Nucleus accumbens (tissue), 56 donors: ENCODE data around the gene CSNK2A2.

Source experiments
- DNase-seq, 56 donors: peaks; one replicate each; lab custom pipeline; 2025; lab: John Stamatoyannopoulos, UW

The CSNK2A2 gene

DNA sequence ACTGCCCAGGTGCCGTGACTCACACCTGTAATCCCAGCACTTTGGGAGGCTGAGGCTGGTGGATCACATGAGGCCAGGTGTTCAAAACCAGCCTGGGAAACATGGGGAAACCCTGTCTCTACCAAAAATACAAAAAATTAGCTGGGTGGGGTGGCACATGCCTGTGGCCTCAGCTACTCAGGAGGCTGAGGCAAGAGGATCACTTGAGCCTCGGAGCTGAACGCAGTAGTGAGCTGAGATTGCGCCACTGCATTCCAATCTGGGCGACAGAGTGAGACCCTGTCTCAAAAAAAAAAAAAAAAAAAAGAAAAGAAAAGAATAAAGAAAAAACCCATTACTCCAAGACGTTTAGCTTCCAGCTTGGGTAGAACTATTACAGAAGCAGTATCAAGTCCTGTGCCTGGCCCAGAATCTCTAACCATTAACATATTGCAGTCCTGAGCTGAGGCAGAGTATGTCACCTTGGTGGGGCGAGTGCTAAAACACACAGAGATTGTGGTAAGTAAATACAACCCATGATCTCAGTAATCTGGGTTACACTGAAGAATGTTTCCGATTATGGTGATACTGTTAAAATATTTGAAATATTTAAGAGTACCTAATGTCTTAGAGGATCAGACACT, 45.5 kb downstream of the CSNK2A2 start:
- no peak for DNase-seq

DNA sequence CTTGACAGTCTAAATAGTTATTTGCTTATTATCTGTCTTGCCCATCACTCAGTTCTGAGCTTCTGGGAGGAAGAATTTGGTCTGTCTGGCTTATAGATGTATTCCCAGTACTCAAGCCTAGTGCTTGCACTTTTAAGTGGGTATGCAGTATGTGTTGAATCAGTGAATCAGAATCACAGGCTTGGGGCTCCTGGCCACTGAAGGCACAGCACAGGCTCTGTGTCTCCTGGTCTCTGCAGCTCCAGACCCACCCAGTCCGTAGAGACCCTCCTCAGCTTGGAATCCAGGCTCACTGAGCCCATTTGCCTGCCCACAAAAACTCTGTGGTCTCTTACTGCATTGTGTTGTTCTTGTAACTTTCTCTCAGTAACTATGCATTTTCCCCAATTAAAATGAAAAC, 49.4 kb downstream of the CSNK2A2 start:
- DNase-seq, result no peak

DNA sequence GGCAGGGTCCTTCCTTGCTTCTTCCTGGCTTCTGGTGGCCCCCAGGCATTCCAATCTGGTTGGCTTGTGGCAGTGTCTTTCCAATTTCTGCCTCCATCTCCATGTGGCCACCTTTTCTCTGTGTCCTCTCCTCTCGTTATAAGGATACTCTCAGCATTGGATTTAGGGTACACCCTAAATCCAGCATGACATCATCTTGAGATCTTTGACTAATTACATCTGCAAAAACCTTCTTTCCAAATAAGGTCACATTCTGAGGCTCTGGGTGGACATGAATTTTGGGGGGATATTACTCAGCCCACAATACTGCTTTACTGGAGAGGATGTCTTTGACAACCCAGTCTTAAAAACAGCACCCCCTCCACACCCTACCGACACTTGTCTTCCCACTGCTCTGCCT, 49.8 kb downstream of the CSNK2A2 start:
- no peak for DNase-seq

DNA sequence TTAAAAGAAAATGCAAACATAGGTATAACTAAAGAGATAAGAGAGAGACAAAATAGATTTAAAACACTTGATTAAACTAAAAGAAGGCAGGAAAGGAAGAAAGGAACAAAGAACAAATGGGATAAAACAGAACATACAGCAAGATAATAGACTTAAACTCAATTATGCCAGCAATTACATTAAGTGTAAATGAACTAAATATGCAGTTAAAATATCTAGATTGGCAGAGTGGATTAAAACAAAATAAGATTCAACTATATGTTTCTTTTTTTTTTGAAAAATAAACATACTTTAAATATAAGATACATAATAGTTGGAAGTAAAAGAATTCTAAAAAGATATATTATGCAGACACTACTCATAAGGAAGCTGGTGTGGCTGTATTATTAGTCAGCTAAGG, 59.1 kb downstream of the CSNK2A2 start:
- no peak for DNase-seq

DNA sequence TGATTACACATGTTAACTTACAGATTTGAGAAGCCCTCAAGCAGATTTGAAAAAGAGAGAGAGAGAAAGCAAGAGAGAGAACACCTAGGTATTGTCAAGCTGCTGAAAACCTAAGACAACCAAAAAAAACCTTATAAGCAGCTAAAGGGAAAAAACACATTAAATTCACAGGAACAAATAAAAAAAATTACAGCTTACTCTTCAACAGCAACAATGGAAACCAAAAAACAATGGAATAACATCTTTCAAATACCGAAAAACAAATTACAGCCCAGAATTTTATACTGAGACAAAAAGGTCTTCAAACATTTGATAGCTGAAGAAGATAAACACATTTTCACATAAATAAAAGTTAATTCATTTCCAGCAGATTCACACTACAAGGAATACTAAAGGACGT, 60.3 kb downstream of the CSNK2A2 start:
- no peak for DNase-seq

DNA sequence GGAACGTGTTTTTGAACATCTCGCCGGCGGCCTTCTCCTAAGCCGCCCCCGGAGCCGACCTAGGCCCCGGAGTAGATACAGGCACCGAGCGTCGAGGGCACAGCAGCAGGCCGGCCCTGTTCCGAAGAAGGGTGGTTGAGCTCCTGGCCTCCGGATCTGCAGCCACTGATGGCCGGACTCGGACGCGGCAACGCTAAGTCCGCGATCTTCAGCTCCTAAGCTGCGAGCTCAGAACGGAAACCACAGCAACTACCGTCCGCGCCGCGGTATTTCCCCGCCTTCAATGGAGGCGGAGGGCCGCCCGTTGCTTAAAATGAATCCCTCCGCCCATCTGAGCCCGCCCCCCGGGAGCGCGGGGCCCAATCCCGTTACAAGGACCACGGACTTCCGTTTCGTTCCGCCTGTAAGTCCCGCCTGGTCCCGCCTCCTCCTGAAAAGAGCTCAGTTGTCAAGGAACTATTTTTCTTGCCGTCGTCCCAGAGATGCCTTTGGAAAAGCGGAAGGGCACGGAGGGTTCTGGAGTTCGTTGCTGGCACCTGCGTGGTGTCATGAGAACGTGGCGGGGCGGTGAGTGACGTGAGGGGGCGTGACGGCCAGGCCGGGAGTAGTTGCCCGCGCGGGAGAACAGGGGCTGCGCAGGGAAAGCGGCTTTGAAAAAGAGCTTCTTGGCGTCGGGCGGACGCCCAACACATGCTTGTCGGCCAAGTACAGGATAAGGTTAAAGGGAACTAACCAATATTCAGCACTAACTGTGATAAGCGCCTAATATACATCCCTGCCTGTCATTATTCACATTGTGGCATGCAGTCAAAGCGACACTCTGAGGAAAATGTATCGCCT, 68.6 kb downstream of the CSNK2A2 start, which contains the start of gene CFAP20:
Gene CFAP20, minus strand, starts transcription at position 285 of the 840 bp plus-strand sequence. Its CDS starts 266 bp downstream, at position 19.
- DNase-seq, result peak; percentile 75 to 99 (median 97)

DNA sequence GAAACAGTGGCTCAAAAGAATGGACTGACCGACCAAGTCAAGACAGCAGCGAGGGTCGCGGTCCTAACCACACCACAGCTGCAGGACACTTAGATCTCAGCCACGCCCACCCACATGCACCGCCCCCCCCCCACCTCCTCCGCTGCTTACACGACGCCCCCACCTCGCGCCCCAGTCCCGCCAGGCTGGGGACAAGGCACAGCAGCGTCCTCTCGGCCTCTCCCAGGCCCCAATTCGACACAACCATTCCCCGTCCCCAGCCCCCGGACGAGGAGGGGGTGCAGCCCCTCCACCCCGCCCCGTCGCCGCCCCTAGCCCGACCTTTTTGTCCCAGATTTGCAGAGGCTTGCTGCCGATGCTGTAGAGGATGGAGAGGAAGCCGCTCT, 69.2 kb downstream of the CSNK2A2 start:
- DNase-seq, result peak in 15 of 56 donors; percentile 23 to 67 (median 56)

DNA sequence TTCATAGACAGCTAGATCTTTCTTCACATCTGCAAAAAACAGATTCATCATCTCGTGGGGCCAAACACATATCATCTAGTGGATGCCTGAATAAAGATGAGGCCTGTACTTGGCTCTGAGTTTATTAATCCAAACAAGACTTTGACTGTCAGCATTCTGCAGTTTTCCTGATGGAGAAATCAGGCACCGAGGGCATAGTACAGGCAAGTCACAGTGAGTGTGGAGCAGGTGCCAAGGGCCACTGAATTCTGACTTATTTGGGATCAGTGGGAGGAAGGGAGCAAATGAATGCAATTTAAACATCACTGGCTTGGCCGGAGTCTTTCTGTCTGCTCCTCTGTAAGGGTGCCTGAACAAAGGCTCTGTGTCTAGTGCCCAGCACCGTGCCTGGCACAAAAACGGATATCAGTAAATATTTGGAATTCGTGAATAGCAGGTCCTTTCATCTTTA, 69.7 kb downstream of the CSNK2A2 start:
- peak in 26 of 56 donors; percentile 9 to 71 (median 37) for DNase-seq

DNA sequence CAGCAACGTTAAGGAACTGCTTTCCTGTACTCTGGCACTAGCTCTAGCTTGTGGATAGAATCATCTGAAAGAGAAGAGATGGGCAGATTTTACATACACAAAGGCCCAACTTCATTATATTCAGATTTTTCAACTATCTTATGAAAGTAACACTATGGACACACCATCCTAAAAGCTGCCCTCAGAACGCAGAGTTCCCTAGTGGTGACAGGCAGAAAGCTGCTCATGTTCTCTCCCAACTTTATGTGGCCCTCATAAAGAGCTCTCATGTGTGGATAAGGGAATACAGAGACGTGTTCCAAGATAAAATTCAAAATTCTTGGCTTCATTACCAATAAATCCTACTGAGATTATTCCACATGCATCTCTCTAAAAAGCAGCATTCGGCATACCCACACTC, 70.3 kb downstream of the CSNK2A2 start:
- DNase-seq, result no peak

DNA sequence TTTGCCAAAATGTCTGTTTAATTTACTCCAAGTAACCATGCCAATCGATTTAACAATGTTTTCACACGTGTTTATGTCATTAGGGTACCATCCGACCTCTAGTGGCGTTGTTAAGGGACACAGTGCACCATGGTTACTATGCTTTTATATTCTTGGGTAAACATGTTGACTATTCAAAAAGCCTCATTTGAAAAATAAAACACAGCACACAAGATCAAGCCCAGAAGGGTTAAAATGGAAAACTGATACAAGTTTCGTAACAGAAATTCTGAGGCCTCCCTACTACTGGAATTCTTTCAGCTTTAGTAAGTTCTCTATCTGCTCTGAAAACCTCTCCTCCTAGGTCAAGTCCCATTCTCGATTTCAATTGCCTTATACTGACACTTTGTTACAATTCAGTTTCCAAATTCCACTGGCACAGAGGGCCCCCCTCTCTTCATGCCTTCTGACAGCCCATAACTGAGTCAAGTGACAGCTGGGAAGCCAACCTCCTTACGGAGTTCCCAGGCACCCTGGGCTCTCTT, 70.8 kb downstream of the CSNK2A2 start:
- peak in 3 of 56 donors; percentile 7 to 27 (median 16) for DNase-seq

DNA sequence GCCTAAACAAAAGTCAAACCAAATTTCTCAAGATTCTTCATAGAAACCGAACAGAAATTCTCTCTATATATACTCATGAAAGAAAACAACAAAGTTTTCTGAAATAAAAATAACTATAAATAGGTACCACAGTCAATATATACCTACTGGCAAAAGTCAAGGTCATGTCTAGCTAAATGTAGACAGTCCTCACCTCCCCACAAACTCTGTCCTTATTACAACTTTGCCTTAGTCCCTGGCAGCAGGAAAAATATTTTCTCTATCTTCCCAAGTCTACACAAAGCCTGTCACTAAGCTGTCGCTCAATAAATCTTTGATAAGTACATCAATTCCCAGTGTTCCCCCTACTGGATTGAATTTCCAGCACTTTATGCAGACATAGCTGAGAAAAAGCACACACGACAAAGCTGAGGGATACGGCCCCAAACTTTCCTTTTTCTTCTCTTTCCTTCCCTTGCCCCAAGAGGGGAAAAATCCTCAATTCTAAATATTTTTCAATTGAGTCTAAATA, 71.4 kb downstream of the CSNK2A2 start:
- DNase-seq, result no peak

DNA sequence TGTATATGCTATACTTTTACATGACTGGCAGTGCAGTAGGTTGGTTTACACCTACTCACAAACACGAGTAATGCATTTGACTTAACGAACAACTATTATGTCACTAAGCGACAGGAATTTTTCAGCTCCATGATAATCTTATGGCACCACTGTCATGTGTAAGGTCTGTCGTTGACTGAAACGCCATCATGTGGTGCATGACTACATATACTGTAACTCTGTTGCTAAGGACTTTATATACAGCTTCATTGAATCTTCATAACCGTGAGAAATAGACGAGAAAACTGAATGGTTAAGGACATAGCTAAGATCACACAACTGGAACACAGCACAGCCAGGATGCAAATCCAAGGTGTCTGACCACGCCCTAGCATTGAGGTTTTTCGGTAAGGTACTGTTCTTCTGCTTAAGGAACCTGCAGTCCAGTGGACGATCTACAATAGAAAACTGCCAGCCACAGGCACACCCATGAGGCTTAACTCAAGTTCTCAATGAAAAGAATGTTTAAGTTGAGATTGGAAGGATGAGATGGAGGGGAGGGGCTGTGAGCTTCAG, 72.0 kb downstream of the CSNK2A2 start:
- DNase-seq, result peak in 1 of 56 donors; percentile 18

DNA sequence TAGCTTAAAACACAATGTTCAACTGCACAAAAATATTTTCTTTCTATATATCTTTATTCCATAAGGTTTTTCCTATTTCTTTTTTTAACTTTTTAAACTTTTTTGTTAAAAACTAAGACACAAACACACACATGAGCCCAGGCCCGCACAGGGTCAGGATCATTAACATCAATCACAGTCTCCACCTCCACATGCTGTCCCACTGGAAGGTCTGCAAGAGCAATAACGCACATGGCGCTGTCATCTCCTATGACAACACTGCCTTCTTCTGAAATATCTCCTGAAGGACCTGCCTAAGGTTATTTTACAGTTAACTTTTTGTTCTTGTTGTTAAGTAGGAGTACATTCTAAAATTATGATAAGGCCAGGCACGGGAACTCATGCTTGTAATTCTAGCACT, 72.9 kb downstream of the CSNK2A2 start:
- DNase-seq, result no peak

DNA sequence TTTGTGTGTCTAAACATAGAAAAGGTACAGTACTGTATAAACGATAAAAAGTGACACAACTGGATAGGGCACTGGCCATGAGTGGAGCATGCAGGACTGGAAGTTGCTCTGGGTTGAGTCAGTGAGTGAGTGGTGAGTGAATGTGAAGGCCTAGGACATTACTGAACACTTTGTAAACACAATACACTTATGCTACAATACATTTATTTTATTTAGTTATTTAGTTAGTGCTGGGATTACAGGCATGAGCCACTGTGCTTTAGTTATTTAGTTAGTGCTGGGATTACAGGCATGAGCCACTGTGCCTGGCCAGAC, 73.3 kb downstream of the CSNK2A2 start:
- no peak for DNase-seq

DNA sequence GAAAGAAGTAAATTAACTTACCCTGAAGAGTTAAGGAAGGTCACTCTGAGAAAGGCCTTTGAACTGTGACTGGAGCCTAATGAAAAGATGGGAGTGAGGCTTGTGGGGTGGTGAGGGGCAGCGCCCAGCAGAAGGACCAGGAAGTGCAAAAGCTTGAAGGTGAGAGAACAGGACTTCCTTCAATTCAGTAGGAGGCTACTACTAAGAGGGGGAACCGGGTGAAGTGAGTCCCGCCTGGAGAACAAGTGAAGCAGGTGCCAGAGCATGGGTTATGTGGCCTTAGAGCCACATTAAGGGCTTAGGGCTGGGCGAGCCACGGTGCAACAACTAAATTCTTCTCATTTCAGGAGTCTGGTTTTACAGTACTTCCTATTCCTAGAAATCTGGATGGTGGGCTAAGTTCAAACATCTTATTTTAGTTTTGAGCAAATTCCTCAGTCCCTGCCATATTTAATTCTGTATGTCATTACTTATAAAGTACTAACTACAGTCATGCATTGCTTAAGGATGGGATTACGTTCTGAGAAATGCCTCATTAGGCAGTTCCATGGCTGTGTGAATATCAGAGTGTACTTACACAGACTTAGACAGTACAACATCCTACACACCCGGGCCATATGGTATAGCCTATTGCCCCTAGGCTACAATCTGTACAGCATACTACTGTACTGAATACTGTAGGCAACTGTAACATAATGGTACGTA, 73.9 kb downstream of the CSNK2A2 start:
- no peak for DNase-seq

DNA sequence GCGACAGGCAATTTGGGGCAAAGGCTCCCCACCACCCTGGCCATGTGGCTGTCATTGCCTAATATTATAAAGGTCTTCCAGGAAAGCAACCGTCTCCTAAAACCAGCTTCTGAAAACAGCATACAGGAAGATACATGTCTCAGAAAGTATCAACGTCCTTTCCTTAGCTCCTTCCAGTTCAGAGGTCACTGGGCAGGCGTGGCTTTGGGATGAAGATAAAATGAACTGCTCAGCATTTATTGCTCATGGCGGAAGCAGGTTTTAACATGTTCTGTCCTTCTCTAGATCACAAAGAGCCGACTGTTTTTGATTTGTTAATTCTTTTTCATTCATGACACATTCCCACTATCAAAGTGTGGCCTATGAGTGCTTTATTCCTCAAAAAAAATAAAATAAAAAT, 76.8 kb downstream of the CSNK2A2 start:
- DNase-seq, result no peak

DNA sequence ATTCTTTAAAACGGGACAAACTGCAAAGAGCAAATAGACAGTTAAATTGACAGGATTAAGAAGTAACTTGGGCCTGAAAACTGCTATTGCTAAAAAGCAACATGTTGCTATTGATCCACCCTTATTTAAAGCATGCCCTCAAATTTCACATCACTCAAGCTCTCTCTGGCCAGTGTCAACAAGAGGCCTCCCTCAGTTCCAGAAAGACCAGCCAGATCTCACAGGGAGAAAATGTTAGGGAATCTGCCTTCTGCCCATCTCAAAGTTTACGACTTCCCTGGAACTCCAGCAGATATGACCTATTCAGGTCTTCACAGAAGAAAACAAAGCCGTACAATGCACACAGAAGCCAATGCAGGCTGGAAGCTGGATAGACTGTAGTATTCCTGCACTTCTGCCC, 77.7 kb downstream of the CSNK2A2 start:
- no peak for DNase-seq

DNA sequence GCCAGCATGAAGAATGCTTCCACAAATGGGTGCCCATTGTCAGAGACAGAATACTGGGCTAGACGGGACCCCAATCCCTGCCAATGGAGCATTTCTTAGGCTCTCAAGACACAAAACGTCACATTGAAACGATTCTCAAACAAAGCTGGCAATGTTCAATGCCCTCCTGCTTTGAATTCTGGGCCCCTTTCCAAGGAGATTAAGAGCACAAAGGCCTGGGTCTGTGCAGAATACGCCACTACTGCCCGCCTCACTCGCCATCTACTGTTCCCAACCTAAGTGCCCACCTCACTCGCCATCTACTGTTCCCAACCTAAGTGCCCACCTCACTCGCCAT, 78.4 kb downstream of the CSNK2A2 start:
- peak in 7 of 56 donors; percentile 11 to 48 (median 23) for DNase-seq

DNA sequence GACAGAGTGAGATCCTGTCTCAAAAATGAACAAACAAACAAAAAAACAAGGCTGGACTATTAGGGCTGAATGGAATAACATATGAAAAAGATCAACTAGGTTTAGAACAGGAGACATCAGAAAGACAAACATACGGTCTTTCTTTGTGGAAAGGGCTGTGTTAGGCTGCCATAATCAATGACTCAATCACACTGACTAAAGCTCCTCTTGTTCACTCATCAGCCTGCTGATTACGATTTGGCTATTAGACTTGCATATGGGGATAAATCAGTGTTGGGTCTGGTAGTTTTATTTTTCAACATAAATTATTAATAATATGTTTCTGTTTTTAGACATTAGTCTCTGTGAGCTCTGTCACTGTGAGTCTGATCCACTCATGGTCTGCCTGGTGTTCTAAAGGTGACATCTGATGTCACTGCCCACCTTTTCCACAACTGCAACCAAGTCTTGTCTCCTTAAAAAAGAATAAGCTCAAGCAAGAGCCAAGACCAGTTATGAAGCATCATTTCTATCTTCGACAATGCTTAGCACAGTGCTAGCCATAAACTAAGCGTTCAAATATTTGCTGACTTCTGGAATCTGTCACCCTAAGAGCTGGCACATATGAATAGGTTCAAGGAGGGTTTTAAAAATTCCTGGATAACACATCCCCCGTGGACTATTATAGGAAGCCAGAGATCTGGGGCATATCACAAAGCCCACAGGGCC, 79.0 kb downstream of the CSNK2A2 start:
- DNase-seq, result no peak

DNA sequence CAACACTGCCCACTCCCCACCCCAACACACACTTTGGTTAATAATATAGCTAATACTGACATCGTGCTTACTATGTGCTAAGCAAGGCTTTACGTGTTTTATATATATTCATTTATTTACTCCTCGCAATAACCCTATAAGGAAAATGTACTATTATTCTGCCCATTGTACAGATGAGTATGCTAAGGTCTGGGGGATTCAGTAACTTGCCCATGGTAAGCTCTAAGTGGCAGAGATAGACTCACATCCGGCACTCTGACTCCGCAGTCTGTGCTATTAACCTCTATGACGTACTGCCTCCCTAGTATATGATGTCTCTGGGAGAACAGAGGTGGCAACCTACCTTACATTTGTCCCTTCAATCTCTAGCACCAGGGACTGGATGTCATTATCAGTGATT, 81.4 kb downstream of the CSNK2A2 start:
- DNase-seq, result no peak
